Adrenal gland (tissue), 9 donors: ENCODE measurements around the gene MTCL3.

ENCODE experiments used
- DNase-seq, 7 donors: peaks; one replicate each; pipeline ENCODE4 v3.0.0-alpha.2; 2019 to 2020
- H3K27ac ChIP-seq, 5 donors: fragments of 200-600 bp; sonication (generic) in 4 of 5; 1 replicate in 3 of 5; 2 replicates in 2 of 5; pipeline versions ENCODE4 v1.5.1 to v1.8.0; 2016 to 2020; ENCODE audit warnings: mild to moderate bottlenecking in 1 of 5
- H3K27me3 ChIP-seq: fragments of 200-600 bp; 2 replicates; pipeline ENCODE4 v1.8.0; 2021
- H3K36me3 ChIP-seq, 2 donors: fragments of 200-600 bp; replicated peaks in 1 of 2; 1 replicate in 1 of 2; 2 replicates in 1 of 2; pipeline versions ENCODE4 v1.5.1 to v1.8.0; 2018 to 2022
- H3K4me1 ChIP-seq, 2 donors: fragments of 200-600 bp; replicated peaks in 1 of 2; 1 replicate in 1 of 2; 2 replicates in 1 of 2; pipeline versions ENCODE4 v1.5.1 to v1.8.0; 2018 to 2021
- H3K4me3 ChIP-seq, 4 donors: fragments of 200-600 bp; sonication (generic) in 3 of 4; one replicate each; pipeline ENCODE4 v1.5.1; 2016 to 2018
- H3K9me3 ChIP-seq, 3 donors: fragments of 200-600 bp; sonication (generic) in 1 of 3; replicated peaks in 1 of 3; 1 replicate in 2 of 3; 2 replicates in 1 of 3; pipeline versions ENCODE4 v1.5.1 to v1.8.0; 2016 to 2021
- CTCF ChIP-seq, 6 experiments: fragments of 450-650 bp in 4 of 6; fragments of 200-600 bp in 2 of 6; sonication (generic) in 1 of 6; IDR thresholded peaks; 1 replicate in 5 of 6; 2 replicates in 1 of 6; pipeline versions ENCODE4 v1.5.1 to v1.8.0; 2016 to 2021; ENCODE audit warnings: antibody characterized with exemption in 6 of 6, mild to moderate bottlenecking in 2 of 6, moderate library complexity in 1 of 6
- POLR2A ChIP-seq, 2 donors: fragments of 450-650 bp; IDR thresholded peaks; one replicate each; pipeline ENCODE4 v1.6.1; 2017; ENCODE audit warnings: antibody characterized with exemption in 2 of 2, mild to moderate bottlenecking in 2 of 2, moderate library complexity in 1 of 2
- WGBS, 4 donors: extraction: QIAGEN DNeasy Blood & Tissue Kit in 2 of 4; methylation state at CpG; one replicate each; pipeline versions ENCODE4 v1.1.5 to v1.1.7; 2013 to 2017; 5-methylcytosine and 5-hydroxymethylcytosine counted together
- intact Hi-C, 2 donors: fragments of 100-400 bp; cut with DNase I; formaldehyde crosslinking; loops; one replicate each; pipeline versions ENCODE4 v1.14.1 to v1.15.0; 2022 to 2023
- donor health status: healthy with polysubstance abuse.
- donor health status: Bipolar disorder and iron deficiency.
- donor health status: DM: yes; HTN: yes; CAD: no.
- donor health status: DM: no; HTN: no; CAD: no.
- donor health status: DM: no; HTN: no; CAD: no.

The MTCL3 gene

GRCh38 chr6:127457456-127458064 lies 61.6 kb downstream of the MTCL3 start:
- H3K4me1 ChIP-seq = peaks cover 0 to 7% of the 10 kb centered on the region in 2 donors
- no peak for DNase-seq

GRCh38 chr6:127456465-127456864 lies 62.7 kb downstream of the MTCL3 start:
- Histone ChIP-seq H3K27me3 (no peaks in the 10 kb centered on the region), H3K27ac (no peak overlapping the region), H3K36me3 (no peaks in the 10 kb centered on the region), H3K4me1 (peaks cover 0 to 7% of the 10 kb centered on the region in 2 donors), H3K9me3 (no peaks in the 10 kb centered on the region), H3K4me3 (no peak overlapping the region)
- WGBS, 4 donors = 90 to 95% (median 92%) methylated on average over 3 of the region's 3 CpGs
- TF ChIP-seq POLR2A (IDR thresholded peaks at IDR 0.05) (no peak), CTCF (IDR thresholded peaks at IDR 0.05) (no peak)
- DNase-seq = no peak
- intact Hi-C loops = no loop called here

More at GRCh38 chr6:127457456-127458064, 61.6 kb downstream of the MTCL3 start:
- TF ChIP-seq POLR2A (IDR thresholded peaks at IDR 0.05) (no peak), CTCF (IDR thresholded peaks at IDR 0.05) (no peak)
- Histone ChIP-seq H3K36me3 (no peaks in the 10 kb centered on the region), H3K9me3 (no peaks in the 10 kb centered on the region), H3K4me3 (peak overlapping the region in 1 of 4 donors; percentile 13), H3K27ac (peak overlapping the region in 1 of 5 donors; percentile 61), H3K27me3 (no peaks in the 10 kb centered on the region)
- intact Hi-C loops = no loop called here
- 47 to 67% (median 49%) methylated on average over 3 of the region's 3 CpGs for WGBS, 4 donors

- no peak for DNase-seq
- no peak overlapping the region for H3K4me3 ChIP-seq
- intact Hi-C loops = no loop called here
- H3K27me3 ChIP-seq = no peaks in the 10 kb centered on the region
- H3K9me3 ChIP-seq = no peaks in the 10 kb centered on the region
- TF ChIP-seq POLR2A (IDR thresholded peaks at IDR 0.05) (no peak), CTCF (IDR thresholded peaks at IDR 0.05) (no peak)
- peaks cover 0 to 7% of the 10 kb centered on the region in 2 donors for H3K4me1 ChIP-seq
- H3K36me3 ChIP-seq = no peaks in the 10 kb centered on the region
- WGBS, 4 donors = 78 to 92% (median 84%) methylated on average over 2 of the region's 2 CpGs
- no peak overlapping the region for H3K27ac ChIP-seq
Measured at GRCh38 chr6:127453845-127454619, 65.1 kb downstream of the MTCL3 start.

- H3K4me3 ChIP-seq = no peak overlapping the region
- TF ChIP-seq CTCF (IDR thresholded peaks at IDR 0.05) (no peak), POLR2A (IDR thresholded peaks at IDR 0.05) (no peak)
- intact Hi-C loops = no loop called here
- H3K27ac ChIP-seq = no peak overlapping the region
- H3K4me1 ChIP-seq = peaks cover 0 to 7% of the 10 kb centered on the region in 2 donors
- no peaks in the 10 kb centered on the region for H3K9me3 ChIP-seq
- H3K27me3 ChIP-seq = no peaks in the 10 kb centered on the region
- H3K36me3 ChIP-seq = no peaks in the 10 kb centered on the region
- DNase-seq = no peak
Measured at GRCh38 chr6:127452803-127453202, 66.3 kb downstream of the MTCL3 start.
